GM19468 (cell line): Measurements from ENCODE around the gene CEACAM19.
"Not testable (repeated sequence)": the region's sequence is repeated elsewhere in the genome, so short reads cannot be mapped to it uniquely, and the experiment has no call there.

ENCODE experiments used
- ATAC-seq: cut with Tn5 transposase; IDR thresholded peaks from one replicate; pipeline ENCODE4 v1.9.1; 2021; ENCODE audit warnings: mild to moderate bottlenecking, moderate library complexity, moderate number of reproducible peaks; ENCODE audit not compliant: unreplicated experiment; ENCODE audit errors: extremely low read depth

CEACAM19 gene, protein sequence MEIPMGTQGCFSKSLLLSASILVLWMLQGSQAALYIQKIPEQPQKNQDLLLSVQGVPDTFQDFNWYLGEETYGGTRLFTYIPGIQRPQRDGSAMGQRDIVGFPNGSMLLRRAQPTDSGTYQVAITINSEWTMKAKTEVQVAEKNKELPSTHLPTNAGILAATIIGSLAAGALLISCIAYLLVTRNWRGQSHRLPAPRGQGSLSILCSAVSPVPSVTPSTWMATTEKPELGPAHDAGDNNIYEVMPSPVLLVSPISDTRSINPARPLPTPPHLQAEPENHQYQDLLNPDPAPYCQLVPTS

DNA sequence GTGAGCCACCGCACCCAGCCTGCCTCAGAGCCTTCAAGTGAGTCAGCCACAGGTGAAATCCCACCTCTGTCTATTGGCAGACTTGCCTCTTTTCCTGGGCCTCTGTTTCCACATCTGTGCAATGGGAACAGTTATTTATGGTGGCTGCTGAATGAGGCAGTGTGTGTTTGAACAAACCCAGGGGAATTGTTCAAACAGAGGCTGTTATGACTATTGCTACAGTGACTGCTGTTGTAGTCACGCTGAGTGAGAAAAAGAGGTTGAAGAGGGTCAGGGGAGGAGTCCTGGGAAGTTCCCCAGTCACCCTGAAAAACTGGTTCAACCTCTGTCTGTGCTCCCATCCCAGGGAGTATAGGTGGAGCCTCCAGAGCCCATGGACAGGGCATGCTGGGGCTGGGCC lies at the start of gene CEACAM19:
CEACAM19 (plus strand) TSS at position 83 of the 400 bp plus-strand sequence. CDS start 450 bp downstream, outside the sequence.
- no peak for ATAC-seq

DNA sequence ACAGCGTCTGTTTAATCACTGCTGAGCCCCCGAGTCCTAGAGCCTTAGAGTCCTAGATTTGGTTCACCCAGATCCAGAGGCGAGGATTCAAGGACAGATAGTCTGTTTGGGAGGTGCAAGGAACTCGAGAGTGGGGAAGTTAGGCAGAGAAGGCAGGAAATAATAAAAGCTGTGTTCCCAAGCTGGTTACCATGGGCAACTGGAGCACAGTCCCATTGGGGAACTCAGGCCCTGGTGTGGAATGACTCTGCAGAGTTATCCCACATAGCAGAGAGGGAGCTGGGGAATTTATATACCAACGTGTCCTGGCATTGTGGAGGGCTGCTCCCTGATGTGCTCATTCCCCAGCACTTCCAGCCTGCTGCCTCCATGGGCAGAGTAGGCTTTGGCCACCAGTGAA lies 48.2 kb upstream of the CEACAM19 start:
- no peak for ATAC-seq

DNA sequence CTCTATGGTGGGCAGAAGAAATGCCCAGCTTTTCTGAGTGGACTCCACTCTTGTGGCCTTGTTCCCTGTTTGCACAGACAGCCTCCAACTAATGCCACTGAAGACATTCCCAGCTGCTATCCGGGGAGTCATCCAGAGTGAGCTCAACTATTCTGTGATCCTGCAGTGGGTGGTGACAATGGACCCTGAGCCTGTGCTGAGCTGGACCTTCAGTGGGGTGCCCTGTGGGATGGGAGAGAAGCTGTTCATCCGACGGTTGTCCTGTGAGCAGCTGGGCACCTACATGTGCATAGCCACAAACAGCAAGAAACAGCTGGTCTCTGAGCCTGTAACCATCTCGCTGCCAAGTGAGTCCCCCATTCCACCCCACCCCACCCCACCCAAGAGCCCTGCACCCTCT lies 47.7 kb upstream of the CEACAM19 start:
- no peak for ATAC-seq

DNA sequence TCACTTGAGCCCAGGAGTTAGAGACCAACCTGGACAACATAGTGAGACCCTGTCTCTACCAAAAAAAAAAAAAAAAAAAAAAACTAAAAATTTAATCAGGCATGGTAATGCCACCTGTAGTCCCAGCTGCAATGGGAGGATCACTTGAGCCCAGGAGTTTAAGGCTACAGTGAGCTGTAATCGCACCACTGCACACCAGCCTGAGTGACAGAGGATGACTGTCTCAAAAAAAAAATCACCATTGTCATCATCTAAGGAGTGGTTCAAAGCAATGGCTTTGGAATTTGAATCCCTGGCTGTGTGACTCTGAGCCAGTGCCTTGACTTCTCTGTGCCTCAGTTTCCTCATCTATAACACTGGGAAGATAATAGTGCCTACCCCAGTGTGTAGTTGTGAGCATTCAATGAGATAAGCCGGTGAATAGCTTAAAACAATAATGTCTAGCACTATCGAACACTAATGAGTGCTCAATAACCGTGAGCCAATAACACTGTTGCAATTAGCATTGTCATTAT lies 46.4 kb upstream of the CEACAM19 start:
- no peak for ATAC-seq

DNA sequence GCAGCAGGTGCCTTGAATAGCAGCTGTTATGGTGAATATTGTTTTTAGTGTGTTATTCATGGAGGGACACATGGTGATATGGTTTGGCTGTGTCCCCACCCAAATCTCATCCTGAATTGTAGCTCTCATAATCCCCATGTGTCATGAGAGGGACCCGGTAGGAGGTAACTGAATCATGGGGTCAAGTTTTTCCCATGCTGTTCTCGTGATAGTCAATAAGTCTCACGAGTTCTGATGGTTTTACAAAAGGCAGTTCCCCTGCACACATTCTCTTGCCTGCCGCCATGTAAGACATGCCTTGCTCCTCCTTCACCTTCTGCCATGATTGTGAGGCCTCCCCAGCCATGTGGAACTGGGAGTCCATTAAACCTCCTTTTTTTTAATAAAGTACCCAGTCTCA lies 45.6 kb upstream of the CEACAM19 start:
- ATAC-seq, result not testable (repeated sequence)

DNA sequence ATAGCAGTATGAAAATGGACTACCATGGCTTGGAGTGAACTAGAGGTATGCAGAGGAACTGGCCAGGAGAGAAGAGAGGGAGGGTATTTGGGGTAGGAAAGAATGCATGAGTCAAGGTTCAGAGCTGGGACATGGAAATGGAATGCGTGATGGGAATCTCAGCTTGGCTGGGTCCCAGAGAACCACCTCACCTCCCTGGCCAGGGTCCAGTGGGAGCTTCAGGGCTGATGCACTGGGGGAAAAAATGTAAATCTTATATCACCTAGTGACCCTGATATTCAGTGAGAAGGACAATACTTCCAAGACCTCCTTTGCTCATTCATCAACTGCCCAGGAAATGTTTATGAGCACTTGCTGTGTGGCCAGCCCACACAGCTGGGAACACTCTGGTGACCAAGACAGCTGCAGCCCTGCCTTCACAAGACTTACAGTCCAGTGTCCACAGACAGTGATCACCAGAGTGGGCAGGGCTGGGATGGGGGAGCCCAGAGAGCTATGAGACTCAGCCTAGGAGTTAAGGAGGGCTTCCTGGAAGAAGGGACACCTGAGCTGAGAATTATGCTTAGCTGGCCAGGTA lies 45.1 kb upstream of the CEACAM19 start:
- ATAC-seq, result no peak

DNA sequence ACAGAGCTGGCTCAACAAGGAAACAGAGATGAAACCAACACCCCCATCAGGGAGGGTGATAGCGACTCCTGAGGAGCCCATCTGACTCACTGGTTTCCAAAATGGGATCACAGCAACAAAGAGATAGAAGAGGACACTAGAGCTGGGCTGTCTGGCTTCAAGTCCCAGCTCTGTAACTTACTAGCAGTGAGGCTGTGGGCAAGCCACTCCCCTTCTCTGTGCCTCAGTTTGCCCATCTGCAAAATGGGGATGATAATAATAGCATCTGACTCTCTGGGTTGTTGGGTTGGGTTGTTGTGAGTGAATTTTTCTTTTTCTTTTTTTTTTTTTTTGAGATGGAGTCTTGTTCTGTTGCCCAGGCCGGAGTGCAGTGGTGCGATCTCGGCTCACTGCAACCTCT lies 43.7 kb upstream of the CEACAM19 start:
- no peak for ATAC-seq

DNA sequence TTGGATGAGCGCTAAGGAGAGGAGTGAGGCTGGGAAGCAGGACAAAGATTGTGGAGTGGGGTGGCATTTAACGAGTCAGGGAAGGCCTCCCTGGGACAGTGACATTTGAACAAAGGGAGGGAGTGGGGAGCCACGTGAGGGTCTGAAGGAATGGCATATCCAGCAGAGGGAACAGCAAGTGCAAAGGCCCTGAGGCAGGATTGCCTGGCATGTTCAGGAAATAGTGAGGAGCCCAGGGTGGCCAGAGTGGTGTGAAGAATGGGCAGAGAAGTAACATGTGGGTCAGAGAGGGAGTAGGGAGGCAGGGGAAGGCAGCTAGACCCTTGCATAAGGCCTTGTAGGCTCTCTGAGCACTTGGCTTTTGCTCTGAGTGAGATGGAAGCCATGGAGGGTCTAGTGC lies 42.5 kb upstream of the CEACAM19 start:
- no peak for ATAC-seq

DNA sequence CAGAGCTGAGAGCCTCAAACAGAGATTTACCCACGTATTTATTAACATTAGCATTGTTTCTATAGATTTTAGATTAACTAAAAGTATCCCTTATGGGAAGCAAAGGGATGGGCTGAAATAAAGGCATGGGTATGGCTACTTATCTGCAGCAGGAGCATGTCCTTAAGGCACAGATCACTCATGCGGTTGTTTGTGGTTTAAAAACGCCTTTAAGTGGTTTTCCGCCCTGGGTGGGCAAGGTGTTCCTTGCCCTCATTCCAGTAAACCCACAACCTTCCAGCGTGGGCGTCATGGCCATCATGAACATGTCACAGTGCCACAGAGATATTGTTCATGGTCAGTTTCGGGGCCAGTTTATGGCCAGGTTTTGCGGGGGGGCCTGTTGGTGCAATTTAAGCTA lies 39.7 kb upstream of the CEACAM19 start:
- ATAC-seq, result not testable (repeated sequence)

DNA sequence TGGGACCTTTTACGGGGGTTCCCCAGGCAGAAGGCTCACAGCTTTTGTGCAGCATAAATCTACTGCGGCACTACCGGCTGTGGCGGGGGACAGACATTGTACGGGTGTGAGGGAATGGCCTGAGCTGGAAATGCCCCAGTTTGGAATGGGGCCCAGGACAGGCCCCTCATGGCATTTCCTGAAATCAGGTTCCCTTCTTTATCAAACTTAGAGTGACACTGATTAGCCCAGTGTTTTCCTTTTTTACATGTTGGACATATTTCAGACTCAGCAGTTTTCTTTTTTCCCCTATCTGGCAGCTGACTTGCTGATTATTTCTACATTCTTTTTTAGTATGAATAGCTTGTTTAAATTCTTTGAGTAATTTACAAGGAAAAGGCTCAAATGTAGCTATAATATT lies 37.2 kb upstream of the CEACAM19 start:
- not testable (repeated sequence) for ATAC-seq

DNA sequence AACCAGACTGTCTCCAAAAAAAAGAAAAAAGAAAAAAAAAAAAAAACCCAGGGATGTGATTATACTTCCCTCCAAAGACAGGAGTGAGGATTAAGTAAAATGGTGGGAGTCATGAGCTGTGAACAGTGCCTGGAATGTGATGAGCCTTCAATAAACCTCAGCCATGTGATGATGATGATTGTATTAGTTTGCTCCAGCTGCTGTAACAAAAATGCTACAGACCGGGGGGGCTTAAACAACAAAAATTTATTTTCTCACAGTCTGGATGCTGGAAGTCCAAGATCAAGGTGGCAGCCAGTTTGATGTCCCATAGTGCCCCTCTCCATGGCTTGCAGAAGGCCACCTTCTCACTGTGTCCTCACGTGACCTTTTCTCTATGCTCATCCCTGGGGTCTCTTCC lies 36.5 kb upstream of the CEACAM19 start:
- no peak for ATAC-seq

DNA sequence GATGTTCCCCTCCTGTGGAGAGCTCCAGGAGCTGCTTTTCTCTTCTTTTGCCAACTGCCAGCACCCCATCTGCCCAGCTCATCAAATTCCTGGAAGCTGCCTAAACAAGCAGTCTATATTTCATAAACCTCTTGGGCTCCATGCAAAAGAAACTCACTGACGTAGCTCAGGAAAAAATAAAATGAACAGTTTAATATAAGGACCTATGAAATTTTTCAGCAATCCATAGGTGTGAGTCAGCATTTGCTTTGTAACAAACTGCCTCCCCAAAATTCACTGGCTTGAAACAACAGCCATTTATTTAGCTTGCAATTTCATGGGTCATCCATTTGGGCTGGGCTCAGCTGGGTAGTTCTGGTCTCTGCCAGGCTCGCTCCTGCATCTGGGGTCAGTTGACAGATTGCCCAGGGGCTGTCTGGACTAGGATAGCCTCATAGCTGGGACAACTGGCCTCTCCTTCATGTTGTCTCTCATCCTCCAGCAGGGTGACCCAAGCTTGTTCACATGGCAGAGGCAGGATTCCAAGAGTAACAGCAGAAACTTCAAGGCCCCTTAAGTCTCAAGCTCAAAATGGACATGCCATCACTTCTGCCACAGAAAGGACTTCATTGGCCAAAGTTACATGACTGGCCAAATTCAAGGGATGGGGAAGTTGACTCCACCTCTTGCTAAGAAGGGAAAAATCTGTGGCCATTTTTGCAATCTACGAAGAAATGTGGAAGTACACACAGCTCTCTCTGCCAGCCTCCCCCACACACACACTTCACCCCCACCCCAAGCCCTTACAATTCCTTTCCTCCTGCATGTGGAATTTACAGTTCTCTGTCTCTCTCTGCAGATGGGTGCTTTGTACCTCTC lies 35.5 kb upstream of the CEACAM19 start:
- ATAC-seq, result no peak

DNA sequence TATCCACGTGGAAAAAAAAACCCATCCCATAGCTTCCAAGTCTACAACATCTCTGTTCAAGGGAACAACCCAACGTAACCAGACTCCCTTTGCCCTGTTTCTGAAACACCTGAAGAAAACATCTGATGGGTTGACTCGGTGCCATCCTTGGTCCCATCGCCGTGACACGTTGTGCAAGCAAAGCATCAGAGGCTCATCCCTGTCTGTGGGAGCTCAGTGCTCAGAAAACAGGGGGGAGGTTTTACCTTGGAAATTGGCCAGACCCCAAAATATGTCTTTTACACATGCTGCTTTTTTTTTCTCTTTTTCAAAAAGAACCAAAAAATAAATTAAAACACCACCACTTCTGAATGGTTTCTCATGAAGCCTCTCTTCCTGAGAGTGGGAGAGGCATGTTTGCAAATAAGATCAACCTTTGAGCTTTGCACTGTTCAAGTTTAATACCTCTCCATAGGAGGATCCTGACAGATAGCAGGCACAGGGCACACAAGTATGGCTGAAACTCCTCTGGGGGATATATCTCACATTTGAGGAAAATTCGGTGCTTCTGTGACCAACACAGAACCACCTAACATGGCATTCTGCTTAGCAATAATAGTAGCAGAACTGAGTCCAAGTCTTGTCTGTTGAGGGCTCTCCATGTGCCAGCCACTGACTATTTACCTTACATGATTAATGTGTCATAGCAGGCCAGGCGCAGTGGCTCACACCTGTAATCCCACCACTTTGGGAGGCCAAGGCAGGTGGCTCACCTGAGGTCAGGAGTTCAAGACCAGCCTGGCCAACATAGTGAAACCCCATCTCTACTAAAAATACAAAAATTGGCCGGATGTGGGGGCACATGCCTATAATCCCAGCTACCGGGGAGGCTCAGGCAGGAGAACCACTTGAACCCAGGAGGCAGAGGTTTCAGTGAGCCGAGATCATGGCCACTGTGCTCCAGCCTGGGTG lies 34.6 kb upstream of the CEACAM19 start:
- no peak for ATAC-seq

DNA sequence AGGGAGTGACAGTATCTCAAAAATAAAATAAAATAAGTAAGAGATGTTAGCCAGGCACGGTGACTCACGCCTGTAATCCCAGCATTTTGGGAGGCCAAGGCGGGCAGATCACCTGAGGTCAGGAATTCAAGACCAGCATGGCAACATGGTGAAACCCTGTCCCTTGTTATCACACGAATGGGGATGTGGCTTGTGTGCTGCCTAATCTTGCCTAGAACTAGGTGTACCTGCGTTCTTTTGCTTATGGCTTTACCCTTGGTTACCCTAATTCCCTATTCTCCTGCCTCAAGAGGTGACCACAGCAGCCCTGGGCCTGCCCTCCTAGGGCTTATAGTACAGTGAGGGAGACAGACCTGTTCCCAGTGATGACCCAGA lies 33.9 kb upstream of the CEACAM19 start:
- ATAC-seq, result no peak

DNA sequence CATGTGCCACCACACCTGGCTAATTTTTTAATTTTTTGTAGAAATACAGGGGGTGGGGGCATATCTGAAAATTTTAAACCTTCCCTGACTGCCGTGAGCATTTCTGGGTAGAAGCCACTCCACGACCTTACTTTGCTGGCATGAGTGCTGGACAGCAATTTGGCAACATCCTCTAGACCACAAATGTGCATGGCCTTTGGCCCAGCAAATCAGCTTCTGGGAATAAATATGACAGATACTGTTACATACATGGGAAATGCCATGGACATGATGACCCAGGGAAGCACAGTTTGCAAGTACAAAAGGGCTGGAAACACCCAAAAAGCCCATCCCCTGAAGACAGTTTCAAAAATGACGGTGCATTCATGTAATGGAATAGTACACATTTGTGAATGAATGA lies 30.8 kb upstream of the CEACAM19 start:
- ATAC-seq, result no peak

DNA sequence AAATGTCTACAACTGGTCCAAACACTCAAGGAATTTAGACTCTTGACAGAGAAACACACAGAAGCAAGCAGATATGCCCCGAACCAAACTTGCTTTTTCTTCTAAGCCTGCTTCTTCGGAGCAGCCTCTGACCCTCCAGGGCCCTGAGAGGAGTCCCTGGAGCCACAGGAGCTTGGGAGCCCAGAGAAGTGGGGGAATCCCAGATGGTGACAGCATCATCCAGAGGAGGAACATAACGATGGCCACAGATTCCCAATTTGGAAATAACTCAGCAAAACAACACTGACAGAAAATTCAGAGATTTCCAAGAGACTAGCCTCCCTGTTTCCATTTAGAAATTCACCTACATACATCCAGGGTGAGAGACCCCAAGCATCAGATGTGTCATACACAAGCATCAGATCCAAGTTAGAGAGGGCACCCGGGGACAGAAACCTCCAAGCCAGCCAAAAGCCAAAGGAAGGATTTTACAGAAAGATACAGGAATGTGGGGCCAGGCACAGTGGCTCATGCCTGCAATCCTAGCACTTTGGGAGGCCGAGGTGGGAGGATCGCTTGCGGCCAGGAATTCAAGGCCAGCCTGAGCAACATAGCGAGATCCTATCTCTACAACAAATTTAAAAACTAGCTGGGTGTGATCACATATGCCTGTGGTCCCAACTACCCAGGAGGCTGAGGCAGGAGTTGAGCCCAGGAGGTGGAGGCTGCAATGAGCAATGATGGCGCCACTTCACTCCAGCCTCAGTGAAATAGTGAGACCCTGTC lies 29.6 kb upstream of the CEACAM19 start:
- no peak for ATAC-seq

DNA sequence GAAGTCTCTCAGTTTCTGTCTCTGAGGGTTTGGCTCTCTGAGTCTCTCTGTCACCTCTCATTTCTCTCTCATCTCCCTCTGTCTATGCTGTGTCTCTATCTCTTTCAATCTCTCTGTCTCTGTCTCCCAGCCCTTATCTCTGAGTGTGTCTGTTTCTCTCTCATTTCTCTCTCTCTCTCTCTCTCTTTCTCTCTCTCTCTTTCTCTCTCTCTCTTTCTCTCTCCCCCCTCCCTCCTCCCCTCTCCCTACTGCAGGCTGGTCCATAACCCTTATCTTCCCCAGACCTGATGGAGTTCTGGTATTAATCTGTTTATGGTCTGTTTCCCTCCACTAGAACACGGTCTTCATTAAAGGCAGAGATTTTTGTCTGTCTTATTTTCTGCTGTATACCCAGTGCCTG lies 28.9 kb upstream of the CEACAM19 start:
- ATAC-seq, result no peak

DNA sequence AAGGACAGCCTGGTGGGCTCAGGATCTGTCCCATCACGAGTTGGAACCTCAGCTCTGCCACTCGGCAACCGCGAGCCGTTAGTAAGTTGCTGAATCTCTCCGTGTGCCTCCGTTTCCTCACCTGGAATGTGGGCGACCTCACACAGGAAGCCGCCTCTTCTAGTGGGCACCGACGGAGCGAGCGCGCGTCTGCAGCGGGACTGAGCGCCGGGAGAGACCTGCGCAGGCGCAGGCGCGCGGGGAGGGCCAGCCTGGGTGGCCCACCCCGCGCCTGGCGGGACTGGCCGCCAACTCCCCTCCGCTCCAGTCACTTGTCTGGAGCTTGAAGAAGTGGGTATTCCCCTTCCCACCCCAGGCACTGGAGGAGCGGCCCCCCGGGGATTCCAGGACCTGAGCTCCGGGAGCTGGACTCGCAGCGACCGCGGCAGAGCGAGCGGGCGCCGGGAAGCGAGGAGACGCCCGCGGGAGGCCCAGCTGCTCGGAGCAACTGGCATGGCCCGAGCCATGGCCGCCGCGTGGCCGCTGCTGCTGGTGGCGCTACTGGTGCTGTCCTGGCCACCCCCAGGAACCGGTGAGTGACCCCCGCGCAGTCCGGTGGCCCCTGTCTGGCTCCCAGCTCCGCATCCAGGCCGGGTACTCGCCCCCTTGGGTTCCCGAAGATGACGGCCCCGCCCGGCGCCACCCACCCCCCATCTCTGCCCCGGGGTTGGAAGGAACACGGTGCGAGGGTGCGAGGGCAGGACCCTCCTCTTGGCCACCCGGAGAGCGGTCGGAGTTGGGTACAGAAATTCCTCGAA lies 27.5 kb upstream of the CEACAM19 start, which contains the start of gene PVR:
PVR (plus strand) TSS at position 306 of the 797 bp plus-strand sequence; CDS start at position 493, 187 bp downstream.
- no peak for ATAC-seq
